ENCODE data around the gene NYAP2.
A peak's percentile ranks its signal among the peaks of the same experiment; 100 is the strongest.

The NYAP2 gene

DNA sequence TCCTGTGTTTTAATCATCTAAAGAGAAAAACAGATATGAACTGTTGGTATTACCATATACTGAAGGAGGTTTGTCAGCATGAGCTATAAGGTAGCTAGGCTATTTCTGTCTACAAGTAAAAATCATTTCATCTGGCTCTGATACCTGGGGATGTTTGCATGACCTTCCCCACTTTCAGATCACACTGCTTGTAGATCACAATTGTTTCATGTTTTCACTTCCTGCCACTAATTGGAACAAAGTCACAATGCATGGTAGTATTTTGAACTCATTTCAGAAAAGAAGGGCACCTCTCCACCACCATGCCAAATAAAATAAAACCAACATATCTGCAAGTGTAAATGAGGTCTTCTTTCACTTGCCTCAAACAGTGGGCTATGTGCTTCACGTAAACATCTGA is 37.8 kb downstream of the NYAP2 start:
- TF ChIP-seq JUND (IDR thresholded peaks at IDR 0.05; ENCODE audit: low read depth): no peak
- no peak for DNase-seq (ENCODE audit: low read depth in 1 of 2, low spot score in 1 of 2)
- in situ Hi-C loops (cut with HindIII; ENCODE audit: low pct_unique_long_range_greater_than_20kb, low sequenced_read_pairs): no loop called here

GRCh38 chr2:225438248-225438647 is 38.7 kb downstream of the NYAP2 start:
- no peak for TF ChIP-seq JUND (IDR thresholded peaks at IDR 0.05; ENCODE audit: low read depth)
- DNase-seq (ENCODE audit: low read depth in 1 of 2, low spot score in 1 of 2): no peak
- in situ Hi-C loops (cut with HindIII; ENCODE audit: low pct_unique_long_range_greater_than_20kb, low sequenced_read_pairs): no loop called here

DNA sequence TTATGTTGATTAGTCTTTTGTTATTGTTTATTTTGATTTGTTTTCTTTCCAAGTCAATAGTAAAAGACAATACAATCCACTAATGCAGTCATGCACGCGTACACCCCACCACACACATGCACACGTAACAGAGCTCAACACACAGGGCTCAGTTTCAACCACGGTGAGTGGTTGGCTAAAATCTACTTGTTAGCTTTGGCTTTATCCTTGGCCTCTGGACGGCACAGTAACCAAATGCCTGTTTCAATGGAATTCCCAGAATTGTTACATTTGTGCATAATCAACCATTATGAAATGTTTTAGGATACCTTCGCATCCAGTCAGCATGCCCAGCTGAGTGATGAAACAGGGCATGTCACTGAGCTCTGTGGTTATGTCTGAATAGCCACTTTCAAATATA is 53.2 kb downstream of the NYAP2 start:
- TF ChIP-seq JUND (IDR thresholded peaks at IDR 0.05; ENCODE audit: low read depth): no peak
- in situ Hi-C loops (cut with HindIII; ENCODE audit: low pct_unique_long_range_greater_than_20kb, low sequenced_read_pairs): no loop called here
- DNase-seq (ENCODE audit: low read depth in 1 of 2, low spot score in 1 of 2): no peak

GRCh38 chr2:225454412-225454811 is 54.9 kb downstream of the NYAP2 start:
- TF ChIP-seq JUND (IDR thresholded peaks at IDR 0.05; ENCODE audit: low read depth): no peak
- in situ Hi-C loops (cut with HindIII; ENCODE audit: low pct_unique_long_range_greater_than_20kb, low sequenced_read_pairs): no loop called here
- no peak for DNase-seq (ENCODE audit: low read depth in 1 of 2, low spot score in 1 of 2)

DNA sequence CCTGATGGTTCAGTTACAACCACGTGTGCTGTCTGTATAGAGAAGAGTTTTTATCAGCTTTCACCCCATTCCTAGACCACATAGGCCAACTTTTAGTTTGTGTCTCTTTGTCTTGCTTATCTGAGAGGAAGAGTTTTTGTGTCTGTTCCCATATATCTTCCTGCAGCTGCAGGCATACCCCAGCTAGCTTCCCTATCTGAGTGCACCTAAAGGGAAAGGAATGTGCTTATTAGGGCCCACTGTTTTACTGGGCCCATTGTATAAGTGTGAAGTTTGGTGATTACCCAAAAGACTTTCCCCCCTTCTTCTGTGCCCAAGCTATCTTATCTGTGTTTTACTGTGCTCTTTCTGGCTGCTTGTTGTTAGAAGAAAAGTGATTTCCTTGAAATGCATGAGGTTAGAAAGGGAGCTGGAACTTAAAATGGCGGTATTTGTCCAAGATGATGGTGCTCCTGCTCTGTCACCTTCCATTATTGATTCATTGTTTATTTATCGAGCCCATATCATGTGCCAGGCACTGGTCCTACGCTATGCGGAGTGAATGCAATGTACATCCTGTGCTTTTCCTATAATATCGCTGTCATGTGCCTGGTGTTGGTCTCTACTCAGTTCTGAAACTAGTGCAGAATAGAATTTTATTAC is 57.2 kb downstream of the NYAP2 start:
- in situ Hi-C loops (cut with HindIII; ENCODE audit: low pct_unique_long_range_greater_than_20kb, low sequenced_read_pairs): no loop called here
- no peak for TF ChIP-seq JUND (IDR thresholded peaks at IDR 0.05; ENCODE audit: low read depth)
- DNase-seq (ENCODE audit: low read depth in 1 of 2, low spot score in 1 of 2): no peak

GRCh38 chr2:225457482-225457881 is 58.0 kb downstream of the NYAP2 start:
- DNase-seq (ENCODE audit: low read depth in 1 of 2, low spot score in 1 of 2): no peak
- no peak for TF ChIP-seq JUND (IDR thresholded peaks at IDR 0.05; ENCODE audit: low read depth)
- in situ Hi-C loops (cut with HindIII; ENCODE audit: low pct_unique_long_range_greater_than_20kb, low sequenced_read_pairs): no loop called here

- TF ChIP-seq JUND (IDR thresholded peaks at IDR 0.05; ENCODE audit: low read depth): no peak
- no peak for DNase-seq (ENCODE audit: low read depth in 1 of 2, low spot score in 1 of 2)
- in situ Hi-C loops (cut with HindIII; ENCODE audit: low pct_unique_long_range_greater_than_20kb, low sequenced_read_pairs): no loop called here
Observed at GRCh38 chr2:225458431-225459117, 59.1 kb downstream of the NYAP2 start.

DNA sequence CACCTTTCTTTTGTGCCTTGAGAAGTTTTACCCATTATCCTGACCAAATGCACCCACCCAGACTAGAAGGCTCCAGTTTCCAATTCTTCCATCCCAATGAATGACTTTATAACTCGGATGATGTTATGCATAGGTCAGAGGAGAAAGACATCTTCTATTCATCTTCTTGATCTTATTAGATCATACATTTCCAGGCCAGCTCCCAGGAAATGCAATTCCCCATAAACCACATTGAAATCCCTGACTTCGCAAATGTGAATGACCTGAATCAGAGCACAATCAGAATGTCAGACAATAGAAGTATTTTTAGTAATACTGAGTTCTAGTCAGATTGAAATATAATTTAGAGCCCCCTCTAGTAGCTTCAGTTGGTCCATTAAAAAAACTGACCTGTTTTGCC is 62.9 kb downstream of the NYAP2 start:
- no peak for TF ChIP-seq JUND (IDR thresholded peaks at IDR 0.05; ENCODE audit: low read depth)
- DNase-seq (ENCODE audit: low read depth in 1 of 2, low spot score in 1 of 2): no peak
- in situ Hi-C loops (cut with HindIII; ENCODE audit: low pct_unique_long_range_greater_than_20kb, low sequenced_read_pairs): no loop called here

- TF ChIP-seq JUND (IDR thresholded peaks at IDR 0.05; ENCODE audit: low read depth): no peak
- DNase-seq (ENCODE audit: low read depth in 1 of 2, low spot score in 1 of 2): peak in 1 of 2 experiments; percentile 51
- in situ Hi-C loops (cut with HindIII; ENCODE audit: low pct_unique_long_range_greater_than_20kb, low sequenced_read_pairs): no loop called here
Observed at GRCh38 chr2:225462945-225463344, 63.4 kb downstream of the NYAP2 start.

- in situ Hi-C loops (cut with HindIII; ENCODE audit: low pct_unique_long_range_greater_than_20kb, low sequenced_read_pairs): no loop called here
Observed at GRCh38 chr2:225463449-225463848, 63.9 kb downstream of the NYAP2 start.

DNA sequence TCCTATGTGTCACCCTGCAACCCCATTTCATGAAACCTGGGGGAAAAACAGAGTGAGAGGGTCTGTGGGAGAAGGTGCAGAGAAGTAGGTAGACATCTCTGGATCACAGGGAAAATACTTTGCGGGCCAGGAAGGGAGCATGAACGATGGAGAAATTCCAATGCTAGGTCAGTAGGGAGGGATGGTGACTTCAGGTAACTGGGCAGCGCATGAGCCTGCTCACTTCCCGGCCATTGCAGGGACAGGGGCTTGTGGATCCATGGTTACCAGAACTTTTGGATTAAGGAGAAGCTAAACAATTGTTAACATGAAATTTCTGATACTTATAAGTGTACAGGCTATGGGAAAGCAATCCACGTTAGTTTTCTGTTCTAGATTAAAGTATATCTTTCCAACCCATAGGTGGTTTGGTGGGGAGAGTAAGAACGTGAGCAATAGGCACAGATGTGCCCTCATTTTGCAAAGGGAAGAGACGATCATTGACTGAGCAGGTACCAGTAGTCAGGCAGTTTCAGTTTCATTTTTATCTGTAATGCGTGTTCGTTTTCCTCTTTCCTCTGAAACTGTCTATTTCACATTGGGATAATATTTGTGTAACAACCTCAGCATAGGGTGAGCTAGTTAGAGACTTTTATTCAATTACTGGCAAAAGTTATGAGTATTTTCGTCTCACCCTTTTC is 65.0 kb downstream of the NYAP2 start:
- TF ChIP-seq JUND (IDR thresholded peaks at IDR 0.05; ENCODE audit: low read depth): no peak
- in situ Hi-C loops (cut with HindIII; ENCODE audit: low pct_unique_long_range_greater_than_20kb, low sequenced_read_pairs): no loop called here
- no peak for DNase-seq (ENCODE audit: low read depth in 1 of 2, low spot score in 1 of 2)

More at GRCh38 chr2:225463449-225463848, 63.9 kb downstream of the NYAP2 start:
- no peak for TF ChIP-seq JUND (IDR thresholded peaks at IDR 0.05; ENCODE audit: low read depth)
- DNase-seq (ENCODE audit: low read depth in 1 of 2, low spot score in 1 of 2): no peak

GRCh38 chr2:225465827-225466226 is 66.3 kb downstream of the NYAP2 start:
- no peak for DNase-seq (ENCODE audit: low read depth in 1 of 2, low spot score in 1 of 2)
- in situ Hi-C loops (cut with HindIII; ENCODE audit: low pct_unique_long_range_greater_than_20kb, low sequenced_read_pairs): no loop called here
- no peak for TF ChIP-seq JUND (IDR thresholded peaks at IDR 0.05; ENCODE audit: low read depth)

DNA sequence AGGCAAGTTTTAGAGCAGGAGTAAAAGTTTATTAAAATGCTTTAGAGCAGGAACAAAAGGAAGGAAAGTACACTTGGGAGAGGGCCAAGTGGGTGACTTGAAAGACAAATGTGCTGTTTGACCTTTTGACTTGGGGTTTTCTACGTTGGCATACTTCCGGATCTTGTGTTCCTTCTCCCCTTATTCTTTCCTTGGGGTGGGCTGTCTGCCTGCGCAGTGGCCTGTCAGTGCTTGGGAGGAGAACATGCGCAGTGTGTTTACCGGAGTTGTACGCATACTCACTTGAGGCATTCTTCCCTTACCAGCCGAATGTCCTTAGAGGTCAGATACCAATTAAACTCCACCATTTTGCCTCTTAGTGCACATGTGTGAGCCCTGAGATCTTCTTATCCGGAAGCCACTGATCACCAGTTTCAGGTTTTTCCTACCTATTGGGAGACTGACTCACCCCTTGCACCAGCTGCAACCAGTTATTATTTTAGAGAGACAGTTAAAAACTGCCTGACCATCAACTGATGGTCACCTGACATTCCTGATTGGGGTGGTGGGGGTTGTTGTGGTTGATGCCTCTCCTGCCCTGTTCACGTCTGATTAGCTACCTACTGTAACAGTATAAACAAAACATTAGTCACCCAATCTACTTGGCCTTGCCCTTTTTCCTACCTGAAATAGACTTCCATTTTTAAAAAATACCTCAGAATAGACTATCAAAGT is 67.5 kb downstream of the NYAP2 start:
- in situ Hi-C loops (cut with HindIII; ENCODE audit: low pct_unique_long_range_greater_than_20kb, low sequenced_read_pairs): no loop called here
- TF ChIP-seq JUND (IDR thresholded peaks at IDR 0.05; ENCODE audit: low read depth): no peak
- no peak for DNase-seq (ENCODE audit: low read depth in 1 of 2, low spot score in 1 of 2)

Data from T47D (cell line).